T-helper 1 cell treated with Interleukin-12 subunit alpha and Interleukin-12 subunit beta and Interleukin-4 antibody, amounts not matched to agents 30 μg/mL and 1 μg/mL, for 36 hours (primary cell): Measurements from ENCODE around the gene ASPHD2.
"Not testable (repeated sequence)": the region's sequence is repeated elsewhere in the genome, so short reads cannot be mapped to it uniquely, and the experiment has no call there.

ENCODE experiments used
- H3K27ac Mint-ChIP-seq: one replicate; pipeline ENCODE4 v1.8.0; 2021; ENCODE audit warnings: mild to moderate bottlenecking, mixed read lengths
- H3K27me3 Mint-ChIP-seq: one replicate; pipeline ENCODE4 v1.8.0; 2021; ENCODE audit warnings: low read depth, mixed read lengths
- H3K36me3 Mint-ChIP-seq: one replicate; pipeline ENCODE4 v1.8.0; 2021; ENCODE audit warnings: low read depth, mixed read lengths
- H3K4me1 Mint-ChIP-seq: one replicate; pipeline ENCODE4 v1.8.0; 2021; ENCODE audit warnings: low read depth, mixed read lengths
- H3K4me3 Mint-ChIP-seq: one replicate; pipeline ENCODE4 v1.8.0; 2021; ENCODE audit warnings: mild to moderate bottlenecking, moderate library complexity, mixed read lengths
- H3K9me3 Mint-ChIP-seq: one replicate; pipeline ENCODE4 v1.8.0; 2021; ENCODE audit warnings: mixed read lengths

ASPHD2 gene

DNA sequence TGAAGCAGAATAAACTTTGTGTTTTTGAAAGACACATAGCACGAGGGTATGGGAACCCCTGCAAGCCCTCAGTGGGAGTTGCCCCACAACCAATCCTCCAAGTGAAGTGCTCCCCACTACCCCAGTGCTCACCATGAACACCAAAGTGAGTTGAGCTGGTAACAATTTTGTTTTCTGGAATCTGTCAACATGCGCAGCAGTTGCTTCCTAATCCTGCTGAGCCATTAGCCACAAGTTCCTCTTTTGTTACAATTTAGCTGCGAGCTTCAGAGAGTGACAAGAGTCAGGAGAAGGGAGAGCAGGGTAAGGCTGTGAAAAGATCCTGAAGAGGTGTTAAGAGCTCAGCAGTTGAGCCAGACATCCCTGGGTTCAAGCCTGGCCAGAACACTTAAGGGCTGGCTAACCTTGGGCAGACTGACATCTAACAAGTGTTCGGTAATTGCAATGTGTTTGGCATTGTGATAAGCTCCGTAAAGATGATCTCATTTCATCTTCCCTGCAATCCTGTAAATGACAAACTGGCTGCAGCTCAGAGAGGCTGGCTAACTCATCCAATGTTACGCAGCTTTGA is 24.1 kb upstream of the ASPHD2 start:
- Mint-ChIP-seq H3K9me3 (no peaks in the 10 kb centered on the region), H3K27ac (no peak overlapping the region), H3K4me3 (no peak overlapping the region), H3K27me3 (peaks cover 8% of the 10 kb centered on the region), H3K36me3 (no peaks in the 10 kb centered on the region), H3K4me1 (peaks cover 9% of the 10 kb centered on the region)

DNA sequence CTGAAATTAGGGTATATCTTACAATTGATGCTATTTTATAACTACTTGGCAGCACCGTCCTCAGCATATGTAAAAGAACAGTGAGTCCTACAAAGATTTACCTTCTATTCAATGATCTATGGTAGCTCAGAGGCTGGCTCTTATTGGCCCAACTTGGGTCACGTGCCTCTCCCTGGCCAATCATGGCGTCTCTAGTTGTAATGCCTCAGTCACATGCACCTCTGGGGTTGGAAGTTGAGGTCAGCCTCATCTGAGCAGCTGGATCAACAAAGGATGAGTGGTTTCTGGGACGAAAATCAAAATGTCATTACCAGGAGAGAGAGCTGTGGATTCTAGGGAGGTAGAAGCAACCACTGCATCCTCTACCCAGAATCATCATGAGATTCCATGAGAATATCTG is 22.9 kb upstream of the ASPHD2 start:
- H3K27me3 Mint-ChIP-seq: peaks cover 9% of the 10 kb centered on the region
- no peak overlapping the region for H3K4me3 Mint-ChIP-seq
- H3K9me3 Mint-ChIP-seq: no peaks in the 10 kb centered on the region
- H3K27ac Mint-ChIP-seq: no peak overlapping the region
- H3K36me3 Mint-ChIP-seq: no peaks in the 10 kb centered on the region
- H3K4me1 Mint-ChIP-seq: peaks cover 9% of the 10 kb centered on the region

- not testable (repeated sequence) for H3K27ac Mint-ChIP-seq, H3K4me3 Mint-ChIP-seq, H3K9me3 Mint-ChIP-seq, H3K36me3 Mint-ChIP-seq, H3K4me1 Mint-ChIP-seq
- H3K27me3 Mint-ChIP-seq: peaks cover 13% of the 10 kb centered on the region
Observed at GRCh38 chr22:26408562-26409220, 20.4 kb upstream of the ASPHD2 start.

DNA sequence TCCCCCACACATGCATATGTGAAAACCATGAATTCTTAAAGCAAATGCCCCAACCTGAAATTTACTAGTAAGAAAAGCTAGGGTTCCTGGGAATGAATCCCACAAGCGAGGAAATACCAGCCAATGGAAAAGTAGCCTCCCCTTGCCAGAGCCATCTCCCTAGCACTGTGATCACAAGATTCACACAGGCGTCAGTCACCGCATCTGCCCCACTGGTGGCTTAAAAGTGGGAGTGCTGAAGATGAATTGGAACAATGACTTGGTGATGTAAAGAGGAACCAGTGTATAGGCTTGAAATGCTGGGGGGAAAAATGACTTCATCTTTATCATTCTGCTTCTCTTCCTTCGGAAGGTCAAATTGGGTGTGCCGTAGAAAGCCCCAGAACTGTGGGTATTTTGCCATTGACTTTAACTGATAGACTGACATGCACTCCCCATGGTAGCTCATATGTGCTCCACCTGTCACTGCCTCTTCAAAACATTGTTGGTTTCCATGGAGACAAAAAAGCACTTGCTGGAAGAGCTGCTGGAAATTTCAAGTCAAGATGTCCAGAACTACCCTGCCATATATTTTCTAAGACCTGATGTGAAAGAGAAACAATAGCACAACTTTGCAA is 19.2 kb upstream of the ASPHD2 start:
- Mint-ChIP-seq H3K27me3 (peaks cover 13% of the 10 kb centered on the region), H3K4me3 (no peak overlapping the region), H3K27ac (no peak overlapping the region), H3K9me3 (no peaks in the 10 kb centered on the region), H3K4me1 (peaks cover 2% of the 10 kb centered on the region), H3K36me3 (no peaks in the 10 kb centered on the region)

DNA sequence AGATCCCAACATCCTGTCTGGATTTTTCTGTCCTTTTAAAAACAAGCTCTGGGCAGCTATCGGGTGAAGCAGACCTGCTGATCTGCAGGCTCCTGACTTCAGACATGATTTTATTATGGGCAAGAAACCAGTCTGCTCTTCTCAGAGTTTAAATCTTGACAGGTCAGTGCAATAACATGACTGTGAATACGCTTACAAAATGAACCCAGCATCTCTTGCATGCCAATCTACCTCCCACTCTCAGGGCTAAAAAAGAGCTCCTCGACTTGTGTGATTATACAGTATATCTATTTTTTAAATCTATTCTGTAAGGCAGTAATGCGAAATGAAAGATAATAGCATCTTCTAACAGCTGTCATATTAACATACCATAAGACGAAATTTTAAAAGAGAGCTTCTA is 18.7 kb upstream of the ASPHD2 start:
- H3K9me3 Mint-ChIP-seq: no peaks in the 10 kb centered on the region
- H3K36me3 Mint-ChIP-seq: no peaks in the 10 kb centered on the region
- peaks cover 13% of the 10 kb centered on the region for H3K27me3 Mint-ChIP-seq
- no peaks in the 10 kb centered on the region for H3K4me1 Mint-ChIP-seq
- no peak overlapping the region for H3K27ac Mint-ChIP-seq
- no peak overlapping the region for H3K4me3 Mint-ChIP-seq

DNA sequence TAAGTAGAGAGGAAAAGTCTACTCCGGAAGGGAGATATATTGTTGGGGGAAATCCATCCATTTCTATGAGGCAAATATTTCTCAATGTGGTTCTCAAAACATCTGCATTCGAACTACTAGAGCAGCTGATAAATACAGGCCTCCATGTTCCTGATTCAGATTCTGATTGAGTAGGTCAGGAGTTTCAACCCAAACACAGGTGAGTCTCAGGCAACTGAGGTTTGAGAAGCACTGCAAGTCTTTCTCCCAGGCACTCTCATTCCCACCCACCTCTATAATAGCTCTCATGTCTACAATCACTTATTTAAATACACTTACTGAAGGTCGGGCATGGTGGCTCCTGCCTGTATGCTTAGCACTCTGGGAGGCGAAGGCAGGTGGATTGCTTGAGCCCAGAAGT is 14.7 kb upstream of the ASPHD2 start:
- Mint-ChIP-seq H3K27me3 (peaks cover 22% of the 10 kb centered on the region), H3K27ac (no peak overlapping the region), H3K4me3 (no peak overlapping the region), H3K9me3 (no peaks in the 10 kb centered on the region), H3K36me3 (no peaks in the 10 kb centered on the region), H3K4me1 (no peaks in the 10 kb centered on the region)

DNA sequence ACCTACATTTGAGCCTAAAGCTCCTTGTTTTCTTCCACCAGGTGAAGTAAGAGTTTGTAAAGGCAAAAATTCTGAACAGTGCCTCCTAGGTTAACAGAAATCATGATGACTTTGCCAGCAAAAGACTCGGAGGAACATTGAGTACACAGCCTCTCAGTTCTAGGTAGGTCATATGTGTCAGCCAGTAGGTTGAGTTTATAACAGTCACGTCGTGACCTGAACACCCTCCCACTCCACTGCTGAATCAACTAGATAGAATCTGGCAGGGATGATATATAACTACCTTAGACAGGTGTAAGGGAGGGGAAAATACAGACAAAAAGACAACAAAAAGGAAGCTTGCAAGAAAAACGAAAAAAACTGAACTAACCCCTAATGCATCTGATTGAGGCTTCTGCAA is 12.8 kb upstream of the ASPHD2 start:
- no peaks in the 10 kb centered on the region for H3K9me3 Mint-ChIP-seq
- peaks cover 28% of the 10 kb centered on the region for H3K27me3 Mint-ChIP-seq
- no peaks in the 10 kb centered on the region for H3K36me3 Mint-ChIP-seq
- no peak overlapping the region for H3K27ac Mint-ChIP-seq
- H3K4me3 Mint-ChIP-seq: no peak overlapping the region
- H3K4me1 Mint-ChIP-seq: no peaks in the 10 kb centered on the region

GRCh38 chr22:26416670-26417276 is 12.3 kb upstream of the ASPHD2 start:
- Mint-ChIP-seq H3K27ac (no peak overlapping the region), H3K4me1 (no peaks in the 10 kb centered on the region)

DNA sequence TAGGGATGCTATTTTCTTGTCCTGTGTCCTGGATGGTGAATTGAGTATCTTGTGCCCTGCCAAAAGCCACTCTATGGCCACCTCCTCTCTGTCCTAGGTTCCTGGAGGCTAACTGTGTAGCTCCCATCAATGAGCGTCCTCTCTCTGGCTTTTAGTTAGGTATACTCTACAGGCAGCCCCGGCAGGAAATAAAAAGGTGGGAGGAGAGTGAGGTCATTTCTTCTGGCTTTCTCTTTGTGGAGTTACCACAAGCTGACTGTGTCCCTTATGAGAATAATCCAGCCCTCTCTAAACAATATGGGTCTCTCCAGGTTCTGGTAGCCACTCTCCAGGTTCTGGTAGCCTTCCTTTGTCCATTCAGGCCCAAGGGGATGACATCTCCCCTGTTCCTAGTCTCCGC is 11.7 kb upstream of the ASPHD2 start:
- Mint-ChIP-seq H3K27me3 (peaks cover 31% of the 10 kb centered on the region), H3K4me1 (no peaks in the 10 kb centered on the region), H3K4me3 (no peak overlapping the region), H3K9me3 (no peaks in the 10 kb centered on the region), H3K36me3 (no peaks in the 10 kb centered on the region), H3K27ac (no peak overlapping the region)

More at GRCh38 chr22:26416670-26417276, 12.3 kb upstream of the ASPHD2 start:
- no peak overlapping the region for H3K4me3 Mint-ChIP-seq
- H3K36me3 Mint-ChIP-seq: no peaks in the 10 kb centered on the region
- H3K27me3 Mint-ChIP-seq: peaks cover 28% of the 10 kb centered on the region
- no peaks in the 10 kb centered on the region for H3K9me3 Mint-ChIP-seq

DNA sequence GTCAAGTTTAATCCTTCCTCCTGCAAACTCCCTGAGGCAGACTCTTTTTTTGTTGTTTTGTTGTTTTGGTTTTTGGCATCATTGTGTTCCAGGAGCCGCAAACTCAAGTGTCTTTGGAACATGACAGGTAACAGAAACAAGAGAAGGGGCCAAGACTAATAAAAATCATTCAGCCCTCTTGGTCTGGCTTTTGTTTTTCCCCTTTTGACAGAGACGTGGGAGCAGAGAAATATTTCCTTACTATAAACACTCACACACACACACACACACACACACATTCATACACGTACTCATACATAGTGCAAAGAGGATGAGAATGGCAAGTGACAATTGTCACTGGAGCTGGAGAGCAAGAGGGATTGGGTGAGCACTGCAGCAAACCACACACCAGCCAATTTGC is 10.4 kb upstream of the ASPHD2 start:
- no peak overlapping the region for H3K4me3 Mint-ChIP-seq
- no peaks in the 10 kb centered on the region for H3K36me3 Mint-ChIP-seq
- peaks cover 31% of the 10 kb centered on the region for H3K27me3 Mint-ChIP-seq

GRCh38 chr22:26426924-26427323 is 2.1 kb upstream of the ASPHD2 start:
- peaks cover 6% of the 10 kb centered on the region for H3K36me3 Mint-ChIP-seq
- H3K4me1 Mint-ChIP-seq: peaks cover 37% of the 10 kb centered on the region
- H3K27ac Mint-ChIP-seq: peak overlapping the region; percentile 69
- H3K4me3 Mint-ChIP-seq: peak overlapping the region; percentile 32
- peaks cover 14% of the 10 kb centered on the region for H3K9me3 Mint-ChIP-seq
- peaks cover 12% of the 10 kb centered on the region for H3K27me3 Mint-ChIP-seq

More for the DNA sequence above, 10.4 kb upstream of the ASPHD2 start:
- no peak overlapping the region for H3K27ac Mint-ChIP-seq
- H3K4me1 Mint-ChIP-seq: no peaks in the 10 kb centered on the region
- peaks cover 12% of the 10 kb centered on the region for H3K9me3 Mint-ChIP-seq

DNA sequence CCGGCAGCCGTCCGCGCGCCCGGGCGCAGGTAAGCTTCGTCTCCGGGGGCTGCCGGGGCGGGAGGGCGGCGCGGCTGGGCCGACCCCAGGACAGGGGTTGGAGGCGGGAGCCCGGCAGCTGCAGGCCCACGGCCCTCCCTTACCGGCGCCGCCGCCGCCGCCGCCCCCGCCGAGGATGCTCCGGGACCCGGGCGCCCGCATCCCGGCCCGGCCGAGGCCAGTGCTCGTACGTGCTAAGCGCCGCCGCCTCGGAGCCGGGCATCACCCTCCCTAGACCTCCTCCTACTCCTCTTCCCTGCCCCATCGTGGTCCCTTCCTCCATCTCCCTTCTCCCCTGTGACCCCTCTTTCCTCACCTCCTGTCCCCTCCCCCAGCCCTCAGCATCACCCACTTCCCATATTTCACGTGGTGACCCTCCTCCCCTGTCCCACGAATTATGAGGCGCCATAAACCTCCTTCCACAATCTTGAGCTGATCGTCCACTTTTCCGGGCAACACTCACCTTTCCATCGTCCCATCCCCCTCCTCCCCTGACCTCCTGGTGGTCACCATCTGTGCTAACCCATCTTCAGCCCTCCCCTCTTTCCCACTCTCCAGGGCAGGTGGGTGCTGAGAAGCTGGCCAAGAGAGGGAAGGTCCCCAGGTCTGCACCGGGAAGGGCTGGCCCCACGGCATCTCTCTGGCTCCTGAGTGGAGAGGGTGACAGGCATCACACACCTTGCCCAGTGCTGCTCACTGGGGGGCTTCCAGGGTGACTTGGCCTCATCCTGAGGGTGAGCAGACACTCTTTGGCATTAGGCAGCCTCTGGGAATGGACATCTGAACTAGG is 612 bp downstream of the ASPHD2 start:
- H3K4me1 Mint-ChIP-seq: peaks cover 48% of the 10 kb centered on the region
- H3K4me3 Mint-ChIP-seq: peak overlapping the region; percentile 88
- peaks cover 5% of the 10 kb centered on the region for H3K27me3 Mint-ChIP-seq
- H3K36me3 Mint-ChIP-seq: peaks cover 20% of the 10 kb centered on the region
- H3K9me3 Mint-ChIP-seq: no peaks in the 10 kb centered on the region
- peak overlapping the region; percentile 91 for H3K27ac Mint-ChIP-seq

DNA sequence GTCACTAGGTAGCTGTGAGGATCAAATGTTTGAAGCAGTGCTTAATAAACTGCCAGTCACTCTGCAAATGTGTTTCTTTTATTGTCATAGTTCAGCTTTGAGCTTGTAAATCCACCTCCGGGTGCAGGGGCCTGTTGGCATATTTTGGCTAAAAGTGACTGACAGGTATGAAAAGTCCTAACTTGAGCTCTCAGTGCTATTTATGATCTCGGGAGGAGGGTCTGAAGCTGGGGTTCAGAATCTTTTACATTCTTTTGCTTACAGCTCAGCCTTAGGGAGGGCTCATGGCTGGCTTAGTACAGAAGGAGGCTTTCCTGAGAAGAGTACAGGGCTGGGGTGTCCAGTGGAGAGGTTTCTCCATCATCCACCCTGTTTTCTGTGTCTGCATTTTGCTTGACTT is 1.5 kb downstream of the ASPHD2 start:
- Mint-ChIP-seq H3K9me3 (no peaks in the 10 kb centered on the region), H3K4me3 (peak overlapping the region; percentile 88), H3K27ac (peak overlapping the region; percentile 91), H3K36me3 (peaks cover 26% of the 10 kb centered on the region), H3K27me3 (peaks cover 5% of the 10 kb centered on the region), H3K4me1 (peaks cover 56% of the 10 kb centered on the region)

DNA sequence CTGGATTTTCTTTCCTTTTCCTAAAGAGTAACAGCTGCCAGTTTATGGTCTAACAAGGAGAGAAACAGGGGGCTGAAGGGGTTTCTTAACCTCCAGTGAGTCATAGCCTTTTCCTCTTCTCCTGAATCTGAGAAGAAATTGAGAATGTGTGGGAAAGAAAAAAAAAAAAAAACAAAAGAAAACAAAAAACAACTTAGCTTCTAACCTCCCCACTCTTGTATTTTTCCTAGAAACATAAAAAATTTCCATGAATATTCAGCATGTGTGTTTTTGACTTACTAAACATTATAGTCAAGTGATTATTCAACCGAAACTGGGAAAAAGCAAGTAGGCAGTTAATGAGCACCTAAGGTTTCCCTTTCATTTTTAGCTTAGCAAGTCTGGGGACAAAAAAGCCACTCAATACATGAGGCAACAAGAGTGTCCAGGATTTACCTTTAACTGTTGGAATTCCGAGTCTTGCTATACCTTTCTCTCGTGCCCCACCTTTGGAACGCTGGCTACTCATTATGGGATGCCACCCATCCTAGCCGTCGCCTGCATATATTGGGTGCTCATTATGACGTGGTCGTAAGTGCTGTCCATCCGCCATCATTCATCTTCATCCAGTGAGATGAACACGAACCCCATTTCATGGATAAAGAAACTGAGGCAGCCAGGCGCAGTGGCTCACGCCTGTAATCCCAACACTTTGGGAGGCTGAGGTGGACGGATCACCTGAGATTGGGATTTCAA is 2.4 kb downstream of the ASPHD2 start:
- Mint-ChIP-seq H3K4me3 (peak overlapping the region; percentile 88), H3K27me3 (peaks cover 5% of the 10 kb centered on the region), H3K36me3 (peaks cover 32% of the 10 kb centered on the region), H3K4me1 (peaks cover 63% of the 10 kb centered on the region), H3K27ac (peak overlapping the region; percentile 91), H3K9me3 (no peaks in the 10 kb centered on the region)
